Hepatocyte (in vitro differentiated cells): ENCODE results near the gene CAV1. TPM values are rescaled to one million over a fixed set of nuclear protein-coding genes. Genes with fewer than 3 reads are reported as not detected.

Source experiments
- DNase-seq: peaks from one replicate; pipeline ENCODE4 v3.0.0-alpha.2; 2016; ENCODE audit warnings: low spot score
- H2AFZ ChIP-seq: fragments of 200-600 bp; sonication (generic); 2 replicates; pipeline ENCODE4 v1.6.0; 2016; ENCODE audit warnings: antibody characterized with exemption, mild to moderate bottlenecking
- H3K27ac ChIP-seq: fragments of 200-600 bp; sonication (generic); 2 replicates; pipeline ENCODE4 v1.5.1; 2016; ENCODE audit warnings: mild to moderate bottlenecking
- H3K27me3 ChIP-seq: fragments of 200-600 bp; sonication (generic); 2 replicates; pipeline ENCODE4 v1.6.1; 2016
- H3K36me3 ChIP-seq: fragments of 200-600 bp; sonication (generic); replicated peaks from 2 replicates; pipeline ENCODE4 v1.5.1; 2016; ENCODE audit warnings: low read depth; ENCODE audit not compliant: insufficient read depth
- H3K4me1 ChIP-seq: fragments of 200-600 bp; sonication (generic); 2 replicates; pipeline ENCODE4 v1.5.1; 2016; ENCODE audit warnings: mild to moderate bottlenecking, moderate library complexity; ENCODE audit not compliant: insufficient read depth
- H3K4me2 ChIP-seq: fragments of 200-600 bp; sonication (generic); 2 replicates; pipeline ENCODE4 v1.6.0; 2016
- H3K4me3 ChIP-seq: fragments of 200-600 bp; sonication (generic); 2 replicates; pipeline ENCODE4 v1.5.1; 2016; ENCODE audit warnings: mild to moderate bottlenecking
- H3K79me2 ChIP-seq: fragments of 200-600 bp; sonication (generic); 2 replicates; pipeline ENCODE4 v1.6.0; 2017; ENCODE audit warnings: mild to moderate bottlenecking
- H3K9me2 ChIP-seq: fragments of 200-600 bp; sonication (generic); replicated peaks from 2 replicates; pipeline ENCODE4 v1.6.0; 2017; ENCODE audit warnings: mild to moderate bottlenecking; ENCODE audit not compliant: insufficient read depth
- H3K9me3 ChIP-seq: fragments of 200-600 bp; sonication (generic); 2 replicates; pipeline ENCODE4 v1.5.1; 2016; ENCODE audit warnings: low read depth, mild to moderate bottlenecking
- H4K20me1 ChIP-seq: fragments of 200-600 bp; sonication (generic); 2 replicates; pipeline ENCODE4 v1.6.0; 2016; ENCODE audit warnings: mild to moderate bottlenecking; ENCODE audit not compliant: insufficient read depth, poor library complexity, severe bottlenecking
- CTCF ChIP-seq: fragments of 200-600 bp; sonication (generic); IDR thresholded peaks from 2 replicates; pipeline ENCODE4 v1.5.1; 2016; ENCODE audit warnings: antibody characterized with exemption, mild to moderate bottlenecking; ENCODE audit not compliant: poor library complexity
- EZH2 ChIP-seq: fragments of 200-600 bp; sonication (generic); IDR thresholded peaks from 2 replicates; pipeline ENCODE4 v1.6.1; 2016; ENCODE audit warnings: antibody characterized with exemption, mild to moderate bottlenecking, borderline replicate concordance
- EZH2phosphoT487 ChIP-seq: fragments of 200-600 bp; sonication (generic); IDR thresholded peaks from one replicate; pipeline ENCODE4 v1.6.1; 2018; ENCODE audit warnings: antibody characterized with exemption, mild to moderate bottlenecking, low read depth, moderate library complexity; ENCODE audit not compliant: unreplicated experiment, severe bottlenecking
- WGBS: methylation state at CpG from one replicate; pipeline ENCODE4 v1.1.6; 2016; ENCODE audit warnings: low lambda C conversion rate; ENCODE audit errors: missing lambda C conversion rate; 5-methylcytosine and 5-hydroxymethylcytosine counted together
- polyA plus RNA-seq: library from polyadenylated mRNA; unstranded; fragments of >200 nt; fragmentation: Nextera tagmentation; extraction: Ambion mirVana; gene quantifications from 2 replicates; pipeline ENCODE4 v1.2.1, GENCODE V29; 2016
- total RNA-seq: library from RNA; depleted of rRNA; stranded (reverse); fragments of >200 nt; gene quantifications from 2 replicates; pipeline ENCODE4 v1.2.3, GENCODE V29; 2014

Gene CAV1
- total and polyA plus RNA-seq, 2 experiments from 2014 or later, result 36.0 to 43.3 TPM

DNA sequence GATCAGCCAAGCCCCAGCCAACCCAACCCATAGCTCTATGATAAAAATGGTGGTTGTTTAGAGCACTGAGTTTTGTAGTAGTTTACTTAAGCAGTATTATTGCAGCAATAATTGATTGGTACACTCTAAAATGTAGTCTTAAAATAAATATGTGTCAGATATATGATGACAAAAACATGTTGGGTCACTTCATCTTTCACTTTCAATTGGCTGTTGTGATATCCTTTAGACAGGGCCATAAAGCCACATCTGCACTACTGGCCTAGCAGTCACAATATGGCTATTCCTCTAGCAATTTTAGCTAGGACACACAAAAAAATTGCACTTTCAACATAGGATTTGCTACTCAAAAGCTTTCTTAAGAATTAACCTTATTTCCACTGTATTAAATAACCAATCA, 5.9 kb upstream of the CAV1 start:
- Histone ChIP-seq H3K27me3 (no peaks in the 10 kb centered on the region), H3K9me2 (no peaks in the 10 kb centered on the region), H4K20me1 (no peaks in the 10 kb centered on the region), H3K36me3 (no peaks in the 10 kb centered on the region), H3K79me2 (no peaks in the 10 kb centered on the region), H3K4me3 (no peak overlapping the region), H3K4me1 (no peaks in the 10 kb centered on the region), H3K4me2 (no peak overlapping the region), H3K9me3 (no peaks in the 10 kb centered on the region), H2AFZ (no peak overlapping the region), H3K27ac (no peak overlapping the region)
- no peak for DNase-seq
- TF ChIP-seq EZH2phosphoT487 (no peak), EZH2 (no peak), CTCF (no peak)

DNA sequence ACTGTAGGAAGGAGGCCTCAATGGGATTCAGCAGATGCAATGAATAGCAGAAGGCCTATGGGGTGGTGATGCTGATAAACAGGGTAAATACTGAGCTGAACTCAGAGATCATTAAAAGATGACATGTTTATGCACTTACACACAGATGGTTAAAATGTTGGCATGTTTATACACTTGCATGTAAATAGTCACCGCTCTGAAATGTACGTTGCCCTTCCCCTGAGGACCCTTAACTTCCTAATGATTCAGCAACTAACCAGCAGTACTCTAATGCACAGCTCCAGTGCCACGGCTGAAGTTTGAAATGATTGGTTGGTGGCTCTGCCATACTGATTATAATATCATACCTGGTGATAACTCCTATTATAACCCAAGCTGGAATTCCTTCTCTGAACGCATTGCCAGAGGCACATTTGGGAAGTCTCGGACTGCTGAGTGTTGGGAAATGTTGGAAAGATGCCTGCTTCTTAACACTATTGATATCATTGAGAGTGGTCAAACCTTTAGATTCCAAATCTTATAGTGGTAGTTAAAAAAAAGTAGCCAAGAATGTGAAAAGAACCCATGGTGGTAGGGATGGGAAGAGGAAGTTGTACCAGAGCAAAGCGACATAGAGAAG, 3.7 kb upstream of the CAV1 start:
- Histone ChIP-seq H4K20me1 (no peaks in the 10 kb centered on the region), H3K27me3 (no peaks in the 10 kb centered on the region), H3K36me3 (no peaks in the 10 kb centered on the region), H3K27ac (no peak overlapping the region), H3K4me2 (no peak overlapping the region), H3K79me2 (no peaks in the 10 kb centered on the region), H3K9me2 (no peaks in the 10 kb centered on the region), H3K9me3 (no peaks in the 10 kb centered on the region), H2AFZ (no peak overlapping the region), H3K4me3 (no peak overlapping the region), H3K4me1 (peaks cover 8% of the 10 kb centered on the region)
- no peak for TF ChIP-seq CTCF
- TF ChIP-seq EZH2, result no peak
- no peak for TF ChIP-seq EZH2phosphoT487
- no peak for DNase-seq
- 80% methylated on average over 6 of the region's 6 CpGs for whole genome bisulfite sequencing

- 53% methylated on average over 5 of the region's 5 CpGs for whole genome bisulfite sequencing
- TF ChIP-seq CTCF (no peak), EZH2phosphoT487 (no peak), EZH2 (no peak)
- Histone ChIP-seq H3K9me2 (no peaks in the 10 kb centered on the region), H3K27ac (peak overlapping the region; percentile 14), H3K4me3 (no peak overlapping the region), H3K36me3 (no peaks in the 10 kb centered on the region), H3K9me3 (no peaks in the 10 kb centered on the region), H2AFZ (no peak overlapping the region), H4K20me1 (no peaks in the 10 kb centered on the region), H3K79me2 (no peaks in the 10 kb centered on the region), H3K27me3 (no peaks in the 10 kb centered on the region), H3K4me2 (no peak overlapping the region), H3K4me1 (peaks cover 15% of the 10 kb centered on the region)
- no peak for DNase-seq
These were observed 2.6 kb upstream of the CAV1 start for GRCh38 chr7:116522247-116522646.
